Skeletal muscle tissue (tissue), 4 donors: ENCODE data around the gene CHST3. TPM values are rescaled to one million over a fixed set of nuclear protein-coding genes. Genes with fewer than 3 reads are reported as not detected.

Experiments
- H3K27ac ChIP-seq: one replicate; pipeline ENCODE4 v1.7.0; 2013; ENCODE audit warnings: mild to moderate bottlenecking, low read depth, low read length, inconsistent platforms
- H3K27me3 ChIP-seq, 3 donors: one replicate each; pipeline ENCODE4 v1.7.0; 2013; ENCODE audit warnings: low read length in 3 of 3; ENCODE audit not compliant: control insufficient read depth in 3 of 3, insufficient read depth in 3 of 3
- H3K36me3 ChIP-seq, 3 donors: one replicate each; pipeline ENCODE4 v1.7.0; 2013; ENCODE audit warnings: low read length in 3 of 3; ENCODE audit not compliant: control insufficient read depth in 3 of 3, insufficient read depth in 3 of 3
- H3K4me1 ChIP-seq, 3 donors: one replicate each; pipeline ENCODE4 v1.7.0; 2013; ENCODE audit warnings: low read length in 3 of 3, mild to moderate bottlenecking in 3 of 3; ENCODE audit not compliant: control insufficient read depth in 3 of 3, insufficient read depth in 3 of 3
- H3K4me3 ChIP-seq, 3 donors: one replicate each; pipeline ENCODE4 v1.7.0; 2013; ENCODE audit warnings: low read length in 3 of 3
- H3K9ac ChIP-seq, 3 donors: one replicate each; pipeline ENCODE4 v1.7.0; 2013; ENCODE audit warnings: low read length in 3 of 3, mild to moderate bottlenecking in 3 of 3, moderate library complexity in 2 of 3, low read depth in 1 of 3
- H3K9me3 ChIP-seq, 3 donors: one replicate each; pipeline ENCODE4 v1.7.0; 2013; ENCODE audit warnings: low read length in 3 of 3; ENCODE audit not compliant: control insufficient read depth in 3 of 3
- total RNA-seq: library from RNA; depleted of rRNA; stranded (reverse); fragments of >200 nt; gene quantifications from one replicate; pipeline ENCODE4 v1.2.3, GENCODE V29; 2014
- donor health status: Osteomylitis.

Gene CHST3
- total RNA-seq, 1 donor from 2014 or later, result 15.7 TPM

- H3K27ac ChIP-seq, result no peak overlapping the region
- H3K4me1 ChIP-seq, result peaks cover 0 to 2% (median 0%) of the 10 kb centered on the region in 3 donors
- H3K9ac ChIP-seq, result no peak overlapping the region
- H3K4me3 ChIP-seq, result no peak overlapping the region
- H3K36me3 ChIP-seq, result no peaks in the 10 kb centered on the region
- no peaks in the 10 kb centered on the region for H3K27me3 ChIP-seq
- no peaks in the 10 kb centered on the region for H3K9me3 ChIP-seq
These were observed 36.2 kb upstream of the CHST3 start for GRCh38 chr10:71927776-71928592.

GRCh38 chr10:71931295-71931694, 32.9 kb upstream of the CHST3 start:
- no peak overlapping the region for H3K27ac ChIP-seq
- no peaks in the 10 kb centered on the region for H3K4me1 ChIP-seq
- H3K36me3 ChIP-seq, result no peaks in the 10 kb centered on the region
- no peaks in the 10 kb centered on the region for H3K9me3 ChIP-seq
- H3K4me3 ChIP-seq, result no peak overlapping the region
- H3K9ac ChIP-seq, result no peak overlapping the region
- H3K27me3 ChIP-seq, result no peaks in the 10 kb centered on the region

GRCh38 chr10:71933651-71934050, 30.5 kb upstream of the CHST3 start:
- Histone ChIP-seq H3K9me3 (no peaks in the 10 kb centered on the region), H3K27me3 (no peaks in the 10 kb centered on the region), H3K4me3 (no peak overlapping the region), H3K36me3 (no peaks in the 10 kb centered on the region), H3K27ac (no peak overlapping the region), H3K4me1 (peaks cover 0 to 9% (median 3%) of the 10 kb centered on the region in 3 donors), H3K9ac (no peak overlapping the region)

GRCh38 chr10:71938211-71938610, 26.0 kb upstream of the CHST3 start:
- Histone ChIP-seq H3K27ac (no peak overlapping the region), H3K9me3 (no peaks in the 10 kb centered on the region), H3K4me3 (no peak overlapping the region), H3K4me1 (peaks cover 0 to 9% (median 3%) of the 10 kb centered on the region in 3 donors), H3K27me3 (no peaks in the 10 kb centered on the region), H3K36me3 (no peaks in the 10 kb centered on the region), H3K9ac (no peak overlapping the region)

- Histone ChIP-seq H3K4me3 (no peak overlapping the region), H3K27ac (no peak overlapping the region), H3K36me3 (no peaks in the 10 kb centered on the region), H3K4me1 (peaks cover 0 to 9% (median 3%) of the 10 kb centered on the region in 3 donors), H3K9me3 (peaks cover 0 to 4% (median 0%) of the 10 kb centered on the region in 3 donors), H3K27me3 (no peaks in the 10 kb centered on the region), H3K9ac (no peak overlapping the region)
These were observed 24.9 kb upstream of the CHST3 start for GRCh38 chr10:71939304-71939703.

GRCh38 chr10:71939861-71940474, 24.2 kb upstream of the CHST3 start:
- H3K4me1 ChIP-seq, result peaks cover 0 to 9% (median 3%) of the 10 kb centered on the region in 3 donors
- peaks cover 0 to 4% (median 0%) of the 10 kb centered on the region in 3 donors for H3K9me3 ChIP-seq
- H3K4me3 ChIP-seq, result no peak overlapping the region
- H3K27me3 ChIP-seq, result no peaks in the 10 kb centered on the region
- no peak overlapping the region for H3K9ac ChIP-seq
- no peak overlapping the region for H3K27ac ChIP-seq
- H3K36me3 ChIP-seq, result no peaks in the 10 kb centered on the region

- H3K4me3 ChIP-seq, result no peak overlapping the region
- peaks cover 0 to 4% (median 0%) of the 10 kb centered on the region in 3 donors for H3K9me3 ChIP-seq
- no peaks in the 10 kb centered on the region for H3K27me3 ChIP-seq
- H3K4me1 ChIP-seq, result peaks cover 0 to 9% (median 3%) of the 10 kb centered on the region in 3 donors
- H3K9ac ChIP-seq, result no peak overlapping the region
- no peak overlapping the region for H3K27ac ChIP-seq
- no peaks in the 10 kb centered on the region for H3K36me3 ChIP-seq
These were observed 23.4 kb upstream of the CHST3 start for GRCh38 chr10:71940752-71941151.

- Histone ChIP-seq H3K9me3 (peaks cover 0 to 5% (median 4%) of the 10 kb centered on the region in 3 donors), H3K9ac (no peak overlapping the region), H3K27ac (no peak overlapping the region), H3K4me3 (no peak overlapping the region), H3K36me3 (no peaks in the 10 kb centered on the region), H3K4me1 (peaks cover 0 to 9% (median 3%) of the 10 kb centered on the region in 3 donors), H3K27me3 (no peaks in the 10 kb centered on the region)
These were observed 22.9 kb upstream of the CHST3 start for GRCh38 chr10:71941318-71941717.

- Histone ChIP-seq H3K27ac (no peak overlapping the region), H3K27me3 (no peaks in the 10 kb centered on the region), H3K9me3 (peaks cover 4 to 11% (median 5%) of the 10 kb centered on the region in 3 donors), H3K4me1 (peaks cover 0 to 4% (median 0%) of the 10 kb centered on the region in 3 donors), H3K36me3 (no peaks in the 10 kb centered on the region), H3K4me3 (no peak overlapping the region), H3K9ac (no peak overlapping the region)
These were observed 18.2 kb upstream of the CHST3 start for GRCh38 chr10:71945819-71946474.

- Histone ChIP-seq H3K27ac (no peak overlapping the region), H3K4me1 (peaks cover 0 to 4% (median 0%) of the 10 kb centered on the region in 3 donors), H3K9ac (no peak overlapping the region), H3K9me3 (peaks cover 4 to 11% (median 5%) of the 10 kb centered on the region in 3 donors), H3K27me3 (no peaks in the 10 kb centered on the region), H3K36me3 (no peaks in the 10 kb centered on the region), H3K4me3 (no peak overlapping the region)
These were observed 17.5 kb upstream of the CHST3 start for GRCh38 chr10:71946700-71947099.
